GM23248 (cell line): ENCODE data around the gene PRXL2A.

Experiments
- EZH2 ChIP-seq: fragments of 200-600 bp; sonication (generic); IDR thresholded peaks from 2 replicates; pipeline ENCODE4 v1.6.1; 2018; ENCODE audit warnings: antibody characterized with exemption, mild to moderate bottlenecking; ENCODE audit not compliant: insufficient read depth, poor library complexity, severe bottlenecking
- EZH2phosphoT487 ChIP-seq: fragments of 200-600 bp; sonication (generic); IDR thresholded peaks from 2 replicates; pipeline ENCODE4 v1.6.1; 2018; ENCODE audit warnings: antibody characterized with exemption, moderate library complexity, mild to moderate bottlenecking, low read depth; ENCODE audit not compliant: insufficient read depth

DNA sequence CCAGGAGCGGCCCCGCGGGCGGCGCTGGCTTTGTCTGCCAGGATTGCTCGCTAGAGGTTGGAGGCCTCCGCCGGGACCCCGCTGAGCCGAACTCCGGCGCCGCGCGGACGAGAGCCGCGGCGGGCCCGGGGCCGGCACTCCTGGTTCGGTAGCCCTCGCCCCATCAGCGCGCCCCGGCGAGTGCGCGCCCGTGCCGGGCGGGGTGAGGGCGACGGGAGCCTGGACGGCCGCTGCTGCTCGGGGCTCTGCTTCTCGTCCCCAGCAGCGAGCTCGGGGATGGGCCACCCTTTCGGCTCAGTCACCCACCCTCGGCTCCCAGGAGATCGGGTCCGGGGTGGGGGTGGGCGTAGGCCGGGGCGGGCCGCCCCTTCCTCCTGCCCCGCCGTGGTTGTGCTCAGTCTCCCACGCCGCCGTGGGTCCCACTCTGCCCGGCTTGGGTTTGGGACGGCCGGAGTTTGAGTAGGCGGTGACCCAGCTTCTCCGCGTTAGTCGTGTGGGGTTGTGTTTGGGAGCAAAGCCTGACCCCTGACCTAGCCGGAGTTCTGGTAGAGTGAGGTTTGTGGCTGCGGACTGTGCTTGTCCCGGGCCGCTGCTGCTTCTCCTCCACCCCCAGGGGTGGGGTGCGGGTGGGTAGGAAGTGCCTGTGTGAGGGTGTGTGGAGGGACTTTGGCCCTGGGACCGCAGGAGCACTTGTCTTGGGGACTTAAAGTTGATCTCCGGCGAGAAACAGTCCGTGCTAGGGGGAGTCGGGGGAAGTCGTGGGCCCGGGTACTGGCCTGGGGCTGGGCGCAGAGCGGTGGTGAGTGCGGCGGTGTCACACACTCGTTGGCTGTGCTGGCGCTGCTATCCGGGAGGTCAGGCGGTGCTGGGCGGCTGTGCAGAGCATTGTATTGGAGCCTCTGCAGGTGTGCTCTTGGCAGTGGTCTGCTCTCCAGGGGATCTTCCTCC, 46.4 kb downstream of the PRXL2A start:
- no peak for TF ChIP-seq EZH2phosphoT487
- no peak for TF ChIP-seq EZH2
